Activated T-cell treated with anti-CD3 and anti-CD28 coated beads, Interleukin-2, amount 50 U/mL, for 4 hours (primary cell): ENCODE data around the gene SMG9. TPM values are rescaled to one million over a fixed set of nuclear protein-coding genes. Genes with fewer than 3 reads are reported as not detected.

ENCODE experiments used
- ATAC-seq, 2 donors: fragments of 200-7000 bp; cut with Tn5 transposase; one replicate each; pipeline ENCODE4 v1.10.0; 2021
- DNase-seq: peaks from one replicate; pipeline ENCODE4 v3.0.0-alpha.2; 2020
- H3K27me3 Mint-ChIP-seq: one replicate; pipeline ENCODE4 v1.8.0; 2021; ENCODE audit warnings: low read depth, mixed read lengths
- H3K36me3 Mint-ChIP-seq: one replicate; pipeline ENCODE4 v1.8.0; 2022; ENCODE audit warnings: mixed read lengths; ENCODE audit not compliant: insufficient read depth
- H3K4me1 Mint-ChIP-seq: one replicate; pipeline ENCODE4 v1.8.0; 2021; ENCODE audit warnings: low read depth, mixed read lengths
- H3K4me3 Mint-ChIP-seq: one replicate; pipeline ENCODE4 v1.8.0; 2021; ENCODE audit warnings: mild to moderate bottlenecking, moderate library complexity, mixed read lengths
- H3K9me3 Mint-ChIP-seq: one replicate; pipeline ENCODE4 v1.8.0; 2021; ENCODE audit warnings: mixed read lengths
- total RNA-seq, 3 donors: library from RNA; stranded (reverse); gene quantifications; one replicate each; pipeline ENCODE4 v1.2.1, GENCODE V29; 2021

The SMG9 gene
- total RNA-seq, 3 donors from 2014 or later, result 102 to 114 (median 109) TPM

- Mint-ChIP-seq H3K9me3 (no peaks in the 10 kb centered on the region), H3K4me1 (no peaks in the 10 kb centered on the region), H3K4me3 (no peak overlapping the region), H3K27me3 (no peaks in the 10 kb centered on the region), H3K36me3 (peaks cover 46% of the 10 kb centered on the region)
- DNase-seq (no peak), ATAC-seq (no peak)
Observed at GRCh38 chr19:43731846-43732245, 22.9 kb downstream of the SMG9 start.

- DNase-seq (no peak), ATAC-seq (no peak)
- Mint-ChIP-seq H3K4me3 (no peak overlapping the region), H3K9me3 (no peaks in the 10 kb centered on the region), H3K36me3 (peaks cover 43% of the 10 kb centered on the region), H3K4me1 (no peaks in the 10 kb centered on the region), H3K27me3 (no peaks in the 10 kb centered on the region)
Observed at GRCh38 chr19:43731346-43731745, 23.4 kb downstream of the SMG9 start.

- Mint-ChIP-seq H3K4me3 (no peak overlapping the region), H3K36me3 (peaks cover 35% of the 10 kb centered on the region), H3K4me1 (peaks cover 5% of the 10 kb centered on the region), H3K27me3 (no peaks in the 10 kb centered on the region), H3K9me3 (no peaks in the 10 kb centered on the region)
- DNase-seq, result no peak
- ATAC-seq, result no peak
Observed at GRCh38 chr19:43729919-43730318, 24.8 kb downstream of the SMG9 start.

GRCh38 chr19:43727593-43727853 lies 27.2 kb downstream of the SMG9 start:
- ATAC-seq, result no peak
- peaks cover 5% of the 10 kb centered on the region for H3K4me1 Mint-ChIP-seq
- no peaks in the 10 kb centered on the region for H3K9me3 Mint-ChIP-seq
- no peak overlapping the region for H3K4me3 Mint-ChIP-seq
- no peak for DNase-seq
- peaks cover 23% of the 10 kb centered on the region for H3K36me3 Mint-ChIP-seq
- no peaks in the 10 kb centered on the region for H3K27me3 Mint-ChIP-seq

GRCh38 chr19:43726736-43727592 lies 27.8 kb downstream of the SMG9 start:
- Mint-ChIP-seq H3K27me3 (no peaks in the 10 kb centered on the region), H3K4me3 (no peak overlapping the region), H3K9me3 (no peaks in the 10 kb centered on the region), H3K4me1 (peaks cover 5% of the 10 kb centered on the region), H3K36me3 (peaks cover 18% of the 10 kb centered on the region)
- no peak for ATAC-seq
- no peak for DNase-seq

- H3K4me1 Mint-ChIP-seq, result peaks cover 5% of the 10 kb centered on the region
- ATAC-seq (no peak), DNase-seq (no peak)
- peaks cover 13% of the 10 kb centered on the region for H3K36me3 Mint-ChIP-seq
- no peak overlapping the region for H3K4me3 Mint-ChIP-seq
- no peaks in the 10 kb centered on the region for H3K27me3 Mint-ChIP-seq
- H3K9me3 Mint-ChIP-seq, result no peaks in the 10 kb centered on the region
Observed at GRCh38 chr19:43725468-43725867, 29.3 kb downstream of the SMG9 start.

GRCh38 chr19:43724896-43725295 lies 29.9 kb downstream of the SMG9 start:
- Mint-ChIP-seq H3K27me3 (no peaks in the 10 kb centered on the region), H3K36me3 (peaks cover 9% of the 10 kb centered on the region), H3K4me1 (peaks cover 5% of the 10 kb centered on the region), H3K4me3 (no peak overlapping the region), H3K9me3 (no peaks in the 10 kb centered on the region)
- ATAC-seq (no peak), DNase-seq (no peak)

GRCh38 chr19:43723588-43723987 lies 31.2 kb downstream of the SMG9 start:
- no peak overlapping the region for H3K4me3 Mint-ChIP-seq
- ATAC-seq (no peak), DNase-seq (no peak)
- H3K9me3 Mint-ChIP-seq, result no peaks in the 10 kb centered on the region
- H3K4me1 Mint-ChIP-seq, result peaks cover 5% of the 10 kb centered on the region
- H3K36me3 Mint-ChIP-seq, result peaks cover 8% of the 10 kb centered on the region
- H3K27me3 Mint-ChIP-seq, result no peaks in the 10 kb centered on the region

- H3K27me3 Mint-ChIP-seq, result no peaks in the 10 kb centered on the region
- DNase-seq, result no peak
- H3K36me3 Mint-ChIP-seq, result peaks cover under 1% of the 10 kb centered on the region
- no peak overlapping the region for H3K4me3 Mint-ChIP-seq
- no peaks in the 10 kb centered on the region for H3K9me3 Mint-ChIP-seq
- H3K4me1 Mint-ChIP-seq, result peaks cover 5% of the 10 kb centered on the region
- no peak for ATAC-seq
Observed at GRCh38 chr19:43721469-43722048, 33.2 kb downstream of the SMG9 start.

GRCh38 chr19:43720936-43721335 lies 33.8 kb downstream of the SMG9 start:
- no peak overlapping the region for H3K4me3 Mint-ChIP-seq
- no peaks in the 10 kb centered on the region for H3K9me3 Mint-ChIP-seq
- no peaks in the 10 kb centered on the region for H3K36me3 Mint-ChIP-seq
- DNase-seq (no peak), ATAC-seq (no peak)
- H3K4me1 Mint-ChIP-seq, result peaks cover 5% of the 10 kb centered on the region
- no peaks in the 10 kb centered on the region for H3K27me3 Mint-ChIP-seq

GRCh38 chr19:43719918-43720317 lies 34.8 kb downstream of the SMG9 start:
- H3K4me1 Mint-ChIP-seq, result no peaks in the 10 kb centered on the region

GRCh38 chr19:43719378-43719868 lies 35.3 kb downstream of the SMG9 start:
- H3K27me3 Mint-ChIP-seq, result peaks cover 2% of the 10 kb centered on the region
- H3K9me3 Mint-ChIP-seq, result no peaks in the 10 kb centered on the region
- no peaks in the 10 kb centered on the region for H3K4me1 Mint-ChIP-seq
- no peak overlapping the region for H3K4me3 Mint-ChIP-seq
- no peaks in the 10 kb centered on the region for H3K36me3 Mint-ChIP-seq
- ATAC-seq (no peak), DNase-seq (no peak)

More at GRCh38 chr19:43719918-43720317, 34.8 kb downstream of the SMG9 start:
- Mint-ChIP-seq H3K4me3 (no peak overlapping the region), H3K36me3 (no peaks in the 10 kb centered on the region), H3K9me3 (no peaks in the 10 kb centered on the region), H3K27me3 (no peaks in the 10 kb centered on the region)
- DNase-seq (no peak), ATAC-seq (no peak)

GRCh38 chr19:43718627-43719377 lies 36.0 kb downstream of the SMG9 start:
- Mint-ChIP-seq H3K27me3 (peaks cover 2% of the 10 kb centered on the region), H3K9me3 (no peaks in the 10 kb centered on the region), H3K4me1 (no peaks in the 10 kb centered on the region), H3K4me3 (no peak overlapping the region), H3K36me3 (no peaks in the 10 kb centered on the region)
- ATAC-seq (no peak), DNase-seq (no peak)

GRCh38 chr19:43715776-43716175 lies 39.0 kb downstream of the SMG9 start, which contains the start of gene IRGC:
Gene IRGC, plus strand, starts transcription at chr19:43716076. Its CDS starts 2,483 bp downstream, at chr19:43718559.
- Mint-ChIP-seq H3K4me1 (no peaks in the 10 kb centered on the region), H3K9me3 (no peaks in the 10 kb centered on the region), H3K36me3 (no peaks in the 10 kb centered on the region), H3K27me3 (peaks cover 7% of the 10 kb centered on the region), H3K4me3 (no peak within 1 kb of the TSS)
- ATAC-seq (no peak), DNase-seq (no peak)
